ENCODE measurements around the gene TEDC2. TPM values are rescaled to one million over a fixed set of nuclear protein-coding genes. Genes with fewer than 3 reads are reported as not detected.

TEDC2 gene
- total and polyA plus RNA-seq, 10 of the 15 experiments (the other 5 are each of a cell fraction or from before 2014, with no cell fraction given), result 0.23 to 47.9 (median 19.1) TPM

DNA sequence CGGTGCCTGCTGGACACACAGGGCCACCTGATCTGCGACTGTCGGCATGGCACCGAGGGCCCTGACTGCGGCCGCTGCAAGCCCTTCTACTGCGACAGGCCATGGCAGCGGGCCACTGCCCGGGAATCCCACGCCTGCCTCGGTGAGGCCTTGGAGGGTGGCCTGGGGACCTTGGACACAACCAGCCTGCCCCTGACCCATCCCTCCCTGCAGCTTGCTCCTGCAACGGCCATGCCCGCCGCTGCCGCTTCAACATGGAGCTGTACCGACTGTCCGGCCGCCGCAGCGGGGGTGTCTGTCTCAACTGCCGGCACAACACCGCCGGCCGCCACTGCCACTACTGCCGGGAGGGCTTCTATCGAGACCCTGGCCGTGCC, 12.6 kb downstream of the TEDC2 start:
- ATAC-seq, result no peak
- ChIA-PET CTCF (no interaction called here), POLR2A (interaction anchor here (0.9 kb wide), 1 partner anchor 13 kb away, joined by 3 read pairs; the partner anchor contains the start of gene TEDC2), SMC1A (ENCODE audit: uncharacterized antibody, unreplicated experiment) (no interaction called here), RAD21 (ENCODE audit: unreplicated experiment) (interaction anchor here (2.2 kb wide), 1 partner anchor 42 kb away, joined by 6 read pairs; no protein-coding TSS in a partner anchor)
- TF ChIP-seq MEF2B (IDR thresholded peaks at IDR 0.05; ENCODE audit: partially characterized antibody, poor library complexity, severe bottlenecking) (no peak), FOS (IDR thresholded peaks at IDR 0.05; ENCODE audit: borderline replicate concordance, extremely low read depth, insufficient read length) (no peak), MAX (IDR thresholded peaks at IDR 0.05; ENCODE audit: low read depth, low read length) (no peak), WRNIP1 (IDR thresholded peaks at IDR 0.05; ENCODE audit: borderline replicate concordance, low read depth, low read length) (no peak), TCF3 (IDR thresholded peaks at IDR 0.05; ENCODE audit: borderline replicate concordance, insufficient read depth, low read depth, low read length) (no peak)
- no peak for FAIRE-seq
- H3K9ac ChIP-seq (ENCODE audit: control insufficient read depth, insufficient read depth, low read length), result no peak overlapping the region
- DNase-seq (ENCODE audit: low read depth, low spot score), result no peak
- H3K4me2 ChIP-seq (ENCODE audit: control insufficient read depth, insufficient read depth), result no peak overlapping the region
- in situ Hi-C loops (cut with MboI), result no loop called here
- 95% methylated on average over 27 of the region's 27 CpGs for WGBS (ENCODE audit: insufficient coverage, insufficient replicate concordance, low lambda C conversion rate, missing lambda C conversion rate)
- H3K9me3 ChIP-seq (replicated peaks; ENCODE audit: control insufficient read depth, insufficient read depth, low read length), result no peaks in the 10 kb centered on the region
- H4K20me1 ChIP-seq (ENCODE audit: control insufficient read depth, insufficient read depth), result no peaks in the 10 kb centered on the region
- no peak overlapping the region for H3K4me3 ChIP-seq
- H2AFZ ChIP-seq (ENCODE audit: control insufficient read depth, low read depth, low read length), result no peak overlapping the region
- intact Hi-C loops (cut with micrococcal nuclease; ENCODE audit: unreplicated experiment), result no loop called here
- no TSS peak for BruUV-seq (replicated peaks)
- no peaks in the 10 kb centered on the region for H3K36me3 ChIP-seq (ENCODE audit: control insufficient read depth in 2 of 2, insufficient read depth in 2 of 2, low read length in 1 of 2)
- peaks cover 20% of the 10 kb centered on the region for H3K4me1 ChIP-seq (ENCODE audit: control insufficient read depth, insufficient read depth, low read length)
- no peaks in the 10 kb centered on the region for H3K79me2 ChIP-seq (ENCODE audit: control insufficient read depth, insufficient read depth, low read length)
- peaks cover 0 to 2% of the 10 kb centered on the region in 2 experiments; a peak in 1 of 4 replicates for H3K27me3 ChIP-seq (replicated peaks in 1 of 2; ENCODE audit: control insufficient read depth in 2 of 2, insufficient read depth in 2 of 2, low read length in 1 of 2)
- H3K27ac ChIP-seq (ENCODE audit: control insufficient read depth, insufficient read depth), result no peak overlapping the region

GRCh38 chr16:2472885-2473445, 13.1 kb downstream of the TEDC2 start:
- POLR2A ChIA-PET, result interaction anchor here (0.5 kb wide), 1 partner anchor 209 kb away, joined by 4 read pairs; no protein-coding TSS in a partner anchor
- H3K9me3 ChIP-seq (replicated peaks; ENCODE audit: control insufficient read depth, insufficient read depth, low read length), result no peaks in the 10 kb centered on the region
- no peak overlapping the region for H2AFZ ChIP-seq (ENCODE audit: control insufficient read depth, low read depth, low read length)
- no peak overlapping the region for H3K9ac ChIP-seq (ENCODE audit: control insufficient read depth, insufficient read depth, low read length)
- FAIRE-seq (no peak), ATAC-seq (no peak), DNase-seq (ENCODE audit: low read depth, low spot score) (no peak)
- H3K4me2 ChIP-seq (ENCODE audit: control insufficient read depth, insufficient read depth), result peak overlapping the region; percentile 74; the same call in 1 of the 2 replicates
- H3K27ac ChIP-seq (ENCODE audit: control insufficient read depth, insufficient read depth), result no peak overlapping the region
- WGBS (ENCODE audit: insufficient coverage, insufficient replicate concordance, low lambda C conversion rate, missing lambda C conversion rate), result 86% methylated on average over 14 of the region's 14 CpGs
- H3K27me3 ChIP-seq (replicated peaks in 1 of 2; ENCODE audit: control insufficient read depth in 2 of 2, insufficient read depth in 2 of 2, low read length in 1 of 2), result peaks cover 0 to 2% of the 10 kb centered on the region in 2 experiments; a peak in 1 of 4 replicates
- H3K4me1 ChIP-seq (ENCODE audit: control insufficient read depth, insufficient read depth, low read length), result peaks cover 20% of the 10 kb centered on the region
- no peaks in the 10 kb centered on the region for H3K79me2 ChIP-seq (ENCODE audit: control insufficient read depth, insufficient read depth, low read length)
- intact Hi-C loops (cut with micrococcal nuclease; ENCODE audit: unreplicated experiment) (no loop called here), in situ Hi-C loops (cut with MboI) (no loop called here)
- H3K4me3 ChIP-seq, result peak overlapping the region; percentile 50; the same call in 1 of the 2 replicates
- H4K20me1 ChIP-seq (ENCODE audit: control insufficient read depth, insufficient read depth), result no peaks in the 10 kb centered on the region
- RAD21 ChIA-PET (ENCODE audit: unreplicated experiment), result no interaction called here
- no peaks in the 10 kb centered on the region for H3K36me3 ChIP-seq (ENCODE audit: control insufficient read depth in 2 of 2, insufficient read depth in 2 of 2, low read length in 1 of 2)
- no TSS peak for BruUV-seq (replicated peaks)
- CTCF ChIA-PET, result no interaction called here
- SMC1A ChIA-PET (ENCODE audit: uncharacterized antibody, unreplicated experiment), result no interaction called here
- no peak for TF ChIP-seq SKIL (IDR thresholded peaks at IDR 0.05; ENCODE audit: low read depth, poor library complexity, severe bottlenecking)
- TF ChIP-seq SIN3A (IDR thresholded peaks at IDR 0.05; ENCODE audit: low read depth, low read length), result no peak
- no peak for TF ChIP-seq STAT3 (IDR thresholded peaks at IDR 0.05; ENCODE audit: low read depth, low read length)
- no peak for TF ChIP-seq WRNIP1 (IDR thresholded peaks at IDR 0.05; ENCODE audit: borderline replicate concordance, low read depth, low read length)
- TF ChIP-seq MEF2B (IDR thresholded peaks at IDR 0.05; ENCODE audit: partially characterized antibody, poor library complexity, severe bottlenecking), result no peak
- no peak for TF ChIP-seq SIX5 (IDR thresholded peaks at IDR 0.05; ENCODE audit: low read depth, low read length, severe bottlenecking)
- TF ChIP-seq POLR2AphosphoS5 (IDR thresholded peaks at IDR 0.05; ENCODE audit: low read length), result no peak
- no peak for TF ChIP-seq HDGF (IDR thresholded peaks at IDR 0.05)
- TF ChIP-seq, protein P1, sequence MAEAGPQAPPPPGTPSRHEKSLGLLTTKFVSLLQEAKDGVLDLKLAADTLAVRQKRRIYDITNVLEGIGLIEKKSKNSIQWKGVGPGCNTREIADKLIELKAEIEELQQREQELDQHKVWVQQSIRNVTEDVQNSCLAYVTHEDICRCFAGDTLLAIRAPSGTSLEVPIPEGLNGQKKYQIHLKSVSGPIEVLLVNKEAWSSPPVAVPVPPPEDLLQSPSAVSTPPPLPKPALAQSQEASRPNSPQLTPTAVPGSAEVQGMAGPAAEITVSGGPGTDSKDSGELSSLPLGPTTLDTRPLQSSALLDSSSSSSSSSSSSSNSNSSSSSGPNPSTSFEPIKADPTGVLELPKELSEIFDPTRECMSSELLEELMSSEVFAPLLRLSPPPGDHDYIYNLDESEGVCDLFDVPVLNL (IDR thresholded peaks at IDR 0.05; ENCODE audit: low read depth, low read length), result no peak
- TF ChIP-seq ZNF207 (IDR thresholded peaks at IDR 0.05; ENCODE audit: borderline replicate concordance), result no peak
- no peak for TF ChIP-seq NBN (IDR thresholded peaks at IDR 0.05)
- TF ChIP-seq RBBP5 (conservative IDR thresholded peaks at IDR 0.05), result no peak

Measured in GM12878 (cell line).